Lower leg skin (tissue), 3 donors: Measurements from ENCODE around the gene BICDL2.
A peak's percentile ranks its signal among the peaks of the same experiment; 100 is the strongest.

Experiments
- CTCF ChIP-seq, 3 donors: fragments of 450-650 bp; IDR thresholded peaks; one replicate each; pipeline ENCODE4 v1.5.1; 2016; ENCODE audit warnings: antibody characterized with exemption in 3 of 3, mild to moderate bottlenecking in 3 of 3, moderate library complexity in 2 of 3
- POLR2A ChIP-seq, 2 donors: fragments of 450-650 bp; IDR thresholded peaks; one replicate each; pipeline ENCODE4 v1.6.1; 2016 to 2017; ENCODE audit warnings: antibody characterized with exemption in 2 of 2, mild to moderate bottlenecking in 1 of 2, moderate library complexity in 1 of 2

- TF ChIP-seq POLR2A (IDR thresholded peaks at IDR 0.05) (peak in 1 of 2 donors; percentile 57), CTCF (IDR thresholded peaks at IDR 0.05) (no peak)
These were observed 56.2 kb downstream of the BICDL2 start, which contains the start of gene PKMYT1 for GRCh38 chr16:2980227-2981176.
